Activated T-helper 17 cell treated with anti-CD3 and anti-CD28 coated beads, Interleukin-2, amount 50 U/mL, for 72 hours (primary cell): Measurements from ENCODE around the gene GRPEL2. TPM values are rescaled to one million over a fixed set of nuclear protein-coding genes. Genes with fewer than 3 reads are reported as not detected.
A peak's percentile ranks its signal among the peaks of the same experiment; 100 is the strongest.
"Not testable (repeated sequence)": the region's sequence is repeated elsewhere in the genome, so short reads cannot be mapped to it uniquely, and the experiment has no call there.

Experiments used
- ATAC-seq: fragments of 150-1000 bp; cut with Tn5 transposase; replicated peaks from 2 replicates; pipeline ENCODE4 v1.10.0; 2021; ENCODE audit warnings: mild to moderate bottlenecking, moderate library complexity
- H3K27ac Mint-ChIP-seq: one replicate; pipeline ENCODE4 v1.8.0; 2022; ENCODE audit warnings: mixed read lengths
- H3K27me3 Mint-ChIP-seq: one replicate; pipeline ENCODE4 v1.8.0; 2022; ENCODE audit warnings: mixed read lengths
- H3K36me3 Mint-ChIP-seq: one replicate; pipeline ENCODE4 v1.8.0; 2022; ENCODE audit warnings: low read depth, mild to moderate bottlenecking, mixed read lengths
- H3K4me1 Mint-ChIP-seq: one replicate; pipeline ENCODE4 v1.8.0; 2022; ENCODE audit warnings: mixed read lengths
- H3K4me3 Mint-ChIP-seq: one replicate; pipeline ENCODE4 v1.8.0; 2022; ENCODE audit warnings: mild to moderate bottlenecking, mixed read lengths
- H3K9me3 Mint-ChIP-seq: one replicate; pipeline ENCODE4 v1.8.0; 2022; ENCODE audit warnings: mixed read lengths
- total RNA-seq, 2 donors: library from RNA; stranded (reverse); gene quantifications; one replicate each; pipeline ENCODE4 v1.2.3, GENCODE V29; 2022

GRPEL2 gene
- total RNA-seq, 2 donors from 2014 or later = 27.6 to 28.1 TPM

- no peak for ATAC-seq
- peaks cover 5% of the 10 kb centered on the region for H3K4me1 Mint-ChIP-seq
- no peaks in the 10 kb centered on the region for H3K9me3 Mint-ChIP-seq
Observed at GRCh38 chr5:149383399-149383798, 38.1 kb downstream of the GRPEL2 start.

GRCh38 chr5:149386166-149386565 is 40.9 kb downstream of the GRPEL2 start:
- Mint-ChIP-seq H3K27ac (no peak overlapping the region), H3K27me3 (peaks cover 3% of the 10 kb centered on the region), H3K9me3 (no peaks in the 10 kb centered on the region), H3K36me3 (no peaks in the 10 kb centered on the region), H3K4me3 (no peak overlapping the region), H3K4me1 (peaks cover 5% of the 10 kb centered on the region)
- no peak for ATAC-seq

More at GRCh38 chr5:149383399-149383798, 38.1 kb downstream of the GRPEL2 start:
- H3K27me3 Mint-ChIP-seq = peaks cover 6% of the 10 kb centered on the region
- no peaks in the 10 kb centered on the region for H3K36me3 Mint-ChIP-seq
- no peak overlapping the region for H3K27ac Mint-ChIP-seq
- H3K4me3 Mint-ChIP-seq = no peak overlapping the region

- ATAC-seq = no peak
- no peak overlapping the region for H3K4me3 Mint-ChIP-seq
- peaks cover 3% of the 10 kb centered on the region for H3K27me3 Mint-ChIP-seq
- H3K9me3 Mint-ChIP-seq = no peaks in the 10 kb centered on the region
- peaks cover under 1% of the 10 kb centered on the region for H3K4me1 Mint-ChIP-seq
- no peaks in the 10 kb centered on the region for H3K36me3 Mint-ChIP-seq
- H3K27ac Mint-ChIP-seq = no peak overlapping the region
Observed at GRCh38 chr5:149387081-149387631, 41.9 kb downstream of the GRPEL2 start.

- Mint-ChIP-seq H3K27ac (no peak overlapping the region), H3K36me3 (no peaks in the 10 kb centered on the region), H3K4me3 (no peak overlapping the region), H3K27me3 (peaks cover 3% of the 10 kb centered on the region), H3K4me1 (no peaks in the 10 kb centered on the region), H3K9me3 (no peaks in the 10 kb centered on the region)
- no peak for ATAC-seq
Observed at GRCh38 chr5:149387982-149388381, 42.7 kb downstream of the GRPEL2 start.

- Mint-ChIP-seq H3K27me3 (peaks cover 3% of the 10 kb centered on the region), H3K27ac (no peak overlapping the region), H3K36me3 (no peaks in the 10 kb centered on the region), H3K4me3 (no peak overlapping the region), H3K9me3 (no peaks in the 10 kb centered on the region), H3K4me1 (no peaks in the 10 kb centered on the region)
- no peak for ATAC-seq
Observed at GRCh38 chr5:149388498-149389190, 43.3 kb downstream of the GRPEL2 start.

GRCh38 chr5:149389552-149390495 is 44.5 kb downstream of the GRPEL2 start:
- Mint-ChIP-seq H3K9me3 (no peaks in the 10 kb centered on the region), H3K4me1 (no peaks in the 10 kb centered on the region), H3K36me3 (no peaks in the 10 kb centered on the region), H3K27ac (no peak overlapping the region), H3K27me3 (peaks cover 3% of the 10 kb centered on the region), H3K4me3 (no peak overlapping the region)
- ATAC-seq = no peak

GRCh38 chr5:149391076-149391475 is 45.8 kb downstream of the GRPEL2 start:
- not testable (repeated sequence) for H3K4me1 Mint-ChIP-seq, H3K36me3 Mint-ChIP-seq, ATAC-seq, H3K27ac Mint-ChIP-seq, H3K4me3 Mint-ChIP-seq, H3K9me3 Mint-ChIP-seq, H3K27me3 Mint-ChIP-seq

GRCh38 chr5:149391524-149391923 is 46.2 kb downstream of the GRPEL2 start:
- Mint-ChIP-seq H3K9me3 (no peaks in the 10 kb centered on the region), H3K27me3 (no peaks in the 10 kb centered on the region), H3K36me3 (no peaks in the 10 kb centered on the region), H3K4me1 (no peaks in the 10 kb centered on the region), H3K27ac (no peak overlapping the region), H3K4me3 (no peak overlapping the region)
- no peak for ATAC-seq

GRCh38 chr5:149392718-149393117 is 47.4 kb downstream of the GRPEL2 start:
- Mint-ChIP-seq H3K27me3 (peaks cover 3% of the 10 kb centered on the region), H3K36me3 (no peaks in the 10 kb centered on the region), H3K4me1 (no peaks in the 10 kb centered on the region), H3K4me3 (no peak overlapping the region), H3K9me3 (no peaks in the 10 kb centered on the region), H3K27ac (no peak overlapping the region)
- ATAC-seq = peak; percentile 91

- H3K4me3 Mint-ChIP-seq, ATAC-seq, H3K27me3 Mint-ChIP-seq, H3K27ac Mint-ChIP-seq, H3K9me3 Mint-ChIP-seq, H3K4me1 Mint-ChIP-seq, H3K36me3 Mint-ChIP-seq: not testable (repeated sequence)
Observed at GRCh38 chr5:149394996-149395395, 49.7 kb downstream of the GRPEL2 start.

GRCh38 chr5:149397530-149397929 is 52.2 kb downstream of the GRPEL2 start:
- H3K27ac Mint-ChIP-seq = no peak overlapping the region
- H3K4me3 Mint-ChIP-seq = no peak overlapping the region
- no peaks in the 10 kb centered on the region for H3K36me3 Mint-ChIP-seq
- H3K9me3 Mint-ChIP-seq = no peaks in the 10 kb centered on the region
- peaks cover 7% of the 10 kb centered on the region for H3K27me3 Mint-ChIP-seq
- no peaks in the 10 kb centered on the region for H3K4me1 Mint-ChIP-seq
- no peak for ATAC-seq

- not testable (repeated sequence) for ATAC-seq, H3K27ac Mint-ChIP-seq, H3K36me3 Mint-ChIP-seq, H3K27me3 Mint-ChIP-seq, H3K4me1 Mint-ChIP-seq, H3K9me3 Mint-ChIP-seq, H3K4me3 Mint-ChIP-seq
Observed at GRCh38 chr5:149398747-149399266, 53.5 kb downstream of the GRPEL2 start.

GRCh38 chr5:149399775-149400174 is 54.5 kb downstream of the GRPEL2 start:
- H3K4me3 Mint-ChIP-seq = no peak overlapping the region
- ATAC-seq = no peak
- H3K27ac Mint-ChIP-seq = no peak overlapping the region
- H3K36me3 Mint-ChIP-seq = no peaks in the 10 kb centered on the region
- H3K27me3 Mint-ChIP-seq = peaks cover 7% of the 10 kb centered on the region
- no peaks in the 10 kb centered on the region for H3K4me1 Mint-ChIP-seq
- no peaks in the 10 kb centered on the region for H3K9me3 Mint-ChIP-seq

- H3K36me3 Mint-ChIP-seq = no peaks in the 10 kb centered on the region
- H3K4me1 Mint-ChIP-seq = no peaks in the 10 kb centered on the region
- no peak overlapping the region for H3K4me3 Mint-ChIP-seq
- H3K27me3 Mint-ChIP-seq = peaks cover 7% of the 10 kb centered on the region
- H3K27ac Mint-ChIP-seq = no peak overlapping the region
- no peaks in the 10 kb centered on the region for H3K9me3 Mint-ChIP-seq
- ATAC-seq = no peak
Observed at GRCh38 chr5:149400304-149400703, 55.0 kb downstream of the GRPEL2 start.
